ENCODE results near the gene TIMM13.
A peak's percentile ranks its signal among the peaks of the same experiment; 100 is the strongest.
"Not testable (repeated sequence)": the region's sequence is repeated elsewhere in the genome, so short reads cannot be mapped to it uniquely, and the experiment has no call there.

Gene TIMM13

DNA sequence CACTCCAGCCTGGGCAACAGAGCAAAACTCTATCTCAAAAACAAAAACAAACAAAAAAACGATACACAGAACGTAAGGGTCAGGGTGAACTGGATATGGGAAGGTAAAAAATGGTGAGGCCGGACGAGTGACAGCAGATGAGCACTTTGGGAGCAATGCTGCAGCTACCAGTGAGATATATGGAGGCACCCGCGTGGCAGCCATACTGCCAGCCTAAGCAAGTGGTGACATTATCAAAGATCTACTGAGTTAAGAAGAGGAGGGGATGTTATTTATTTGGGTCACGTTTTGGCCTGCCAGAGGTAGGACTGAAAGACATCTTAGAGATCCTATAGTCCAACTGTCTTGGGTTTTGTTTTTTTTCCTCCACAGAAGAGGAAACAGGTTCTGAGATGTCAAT is 14.2 kb downstream of the TIMM13 start:
- DNase-seq, result no peak

DNA sequence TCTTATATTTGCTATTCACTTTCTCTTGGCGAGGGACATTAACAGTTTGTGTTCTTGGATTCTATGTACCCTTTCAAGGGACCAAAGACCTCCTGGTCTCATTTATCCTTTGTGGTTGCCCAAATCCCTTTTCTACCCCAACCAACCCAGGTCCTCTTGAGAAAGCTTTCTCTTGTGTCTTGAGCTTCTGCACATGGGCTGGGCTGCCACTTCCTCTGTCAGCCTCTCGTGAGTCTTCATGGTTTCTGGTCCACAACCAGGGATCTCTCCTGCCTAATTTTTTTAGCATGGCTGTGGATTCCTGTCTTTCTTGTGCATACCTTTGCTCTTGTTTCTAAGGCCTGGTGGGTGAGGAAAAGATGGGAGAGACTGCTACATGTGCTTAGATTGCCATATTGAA is 14.9 kb downstream of the TIMM13 start:
- no peak for DNase-seq

DNA sequence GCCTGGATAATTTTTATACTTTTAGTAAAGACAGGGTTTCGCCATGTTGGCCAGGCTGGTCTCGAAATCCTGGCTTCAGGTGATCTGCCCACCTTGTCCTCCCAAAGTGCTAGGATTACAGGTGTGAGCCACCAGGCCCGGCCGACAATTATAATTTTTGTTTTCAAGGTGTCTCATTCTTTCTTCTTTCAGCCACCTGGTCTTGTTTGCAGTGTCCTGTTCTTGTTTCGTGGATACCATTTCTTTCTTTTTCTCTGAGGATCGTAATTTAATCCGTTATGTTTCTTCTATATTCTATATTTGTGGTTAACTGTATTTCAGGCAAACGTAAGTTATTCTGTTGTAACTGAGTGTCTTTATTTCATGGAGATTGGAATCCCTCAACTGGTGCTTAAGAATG is 15.7 kb downstream of the TIMM13 start:
- no peak for DNase-seq

DNA sequence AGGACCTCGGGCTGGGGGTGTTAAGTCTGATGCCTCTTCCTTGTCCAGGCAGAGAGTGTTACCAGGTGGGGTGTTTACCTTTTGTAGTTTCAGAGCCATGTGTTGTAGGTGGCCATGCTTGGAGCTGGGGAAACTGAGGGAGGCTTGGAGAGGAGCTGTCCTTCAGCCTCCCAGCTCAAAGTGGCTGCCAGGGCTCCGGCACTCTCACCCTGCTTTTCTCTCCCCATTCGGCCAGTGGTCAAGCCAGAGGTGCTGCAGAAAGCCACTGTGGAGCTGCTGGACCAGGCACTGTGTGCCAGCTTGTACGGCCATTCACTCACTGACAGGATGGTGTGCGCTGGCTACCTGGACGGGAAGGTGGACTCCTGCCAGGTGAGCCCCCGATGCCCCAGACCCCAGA is 17.4 kb downstream of the TIMM13 start:
- DNase-seq, result no peak

DNA sequence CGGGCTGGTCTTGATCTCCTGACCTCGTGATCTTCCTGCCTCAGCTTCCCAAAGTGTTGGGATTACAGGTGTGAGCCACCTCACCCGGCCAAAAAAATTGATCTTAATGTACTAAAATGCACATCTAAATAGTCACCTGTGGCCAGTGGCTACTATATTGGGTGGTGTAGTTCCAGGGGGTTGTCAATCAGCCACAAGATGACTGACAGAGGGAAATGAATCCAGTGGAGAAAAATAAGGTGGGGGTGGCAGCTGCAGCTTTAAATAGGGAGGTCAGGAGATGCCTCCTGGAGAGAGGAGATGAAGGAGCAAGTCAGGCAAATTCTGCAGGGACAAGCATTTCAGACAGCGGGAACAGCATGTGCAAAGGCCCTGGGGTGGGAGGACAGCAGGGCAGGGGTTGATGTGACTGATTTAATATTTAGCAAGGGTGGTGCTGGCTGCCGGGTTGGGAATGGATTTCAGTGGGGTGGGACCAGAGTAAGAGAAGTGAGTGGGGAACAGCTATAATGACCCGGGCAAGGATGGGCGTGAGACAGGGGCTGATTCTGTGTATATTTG is 18.0 kb downstream of the TIMM13 start:
- no peak for DNase-seq

DNA sequence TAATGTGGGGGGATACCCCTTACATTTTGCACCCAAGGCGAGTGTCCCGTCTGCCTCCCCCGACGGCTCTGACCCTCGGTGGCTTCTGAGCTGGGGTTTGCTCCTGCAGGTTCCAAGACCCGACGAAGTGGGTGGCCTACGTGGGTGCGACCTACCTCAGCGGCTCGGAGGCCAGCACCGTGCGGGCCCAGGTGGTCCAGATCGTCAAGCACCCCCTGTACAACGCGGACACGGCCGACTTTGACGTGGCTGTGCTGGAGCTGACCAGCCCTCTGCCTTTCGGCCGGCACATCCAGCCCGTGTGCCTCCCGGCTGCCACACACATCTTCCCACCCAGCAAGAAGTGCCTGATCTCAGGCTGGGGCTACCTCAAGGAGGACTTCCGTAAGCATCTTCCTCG is 19.1 kb downstream of the TIMM13 start:
- DNase-seq, result no peak

DNA sequence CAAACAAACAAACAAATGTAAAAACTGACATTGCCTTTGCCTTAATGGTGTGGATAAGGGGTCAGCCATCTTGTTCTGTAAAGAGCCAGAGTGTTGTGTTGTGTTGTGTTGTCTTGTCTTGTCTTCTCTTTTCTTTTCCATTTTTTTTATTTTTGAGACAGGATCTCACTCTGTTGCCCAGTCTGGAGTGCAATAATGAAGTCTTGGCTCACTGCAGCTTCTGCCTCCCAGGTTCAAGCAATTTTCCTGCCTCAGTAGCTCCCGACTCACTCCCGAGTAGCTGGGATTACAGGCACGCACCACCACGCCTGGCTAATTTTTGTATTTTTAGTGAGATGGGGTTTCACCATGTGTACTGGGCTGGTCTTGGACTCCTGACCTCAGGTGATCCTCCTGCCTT is 27.8 kb downstream of the TIMM13 start:
- DNase-seq, result no peak

DNA sequence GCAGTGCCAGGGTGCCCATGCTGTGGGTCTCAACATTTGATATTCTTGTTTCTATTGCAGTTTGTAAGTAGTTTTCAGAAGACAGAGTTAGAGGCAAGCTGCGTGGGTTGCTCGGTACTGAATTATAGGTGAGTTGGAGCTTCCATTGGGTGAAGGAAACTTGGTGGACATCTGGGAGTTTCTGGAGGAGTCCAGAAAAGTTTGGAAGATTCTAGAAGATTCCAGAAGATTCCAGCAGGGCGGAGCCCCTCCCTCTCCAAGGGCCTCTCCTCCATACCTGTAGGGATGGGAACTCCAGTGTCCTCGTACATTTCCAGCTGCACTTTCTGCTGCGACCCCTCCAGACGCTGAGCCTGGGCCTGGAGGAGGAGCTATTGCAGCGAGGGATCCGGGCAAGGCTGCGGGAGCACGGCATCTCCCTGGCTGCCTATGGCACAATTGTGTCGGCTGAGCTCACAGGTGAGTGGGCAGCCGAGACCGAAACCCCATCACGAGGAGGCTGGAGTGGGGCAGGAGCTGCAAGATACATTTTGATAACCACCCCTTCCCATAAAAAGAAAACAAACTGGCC is 28.6 kb downstream of the TIMM13 start:
- DNase-seq, result no peak

DNA sequence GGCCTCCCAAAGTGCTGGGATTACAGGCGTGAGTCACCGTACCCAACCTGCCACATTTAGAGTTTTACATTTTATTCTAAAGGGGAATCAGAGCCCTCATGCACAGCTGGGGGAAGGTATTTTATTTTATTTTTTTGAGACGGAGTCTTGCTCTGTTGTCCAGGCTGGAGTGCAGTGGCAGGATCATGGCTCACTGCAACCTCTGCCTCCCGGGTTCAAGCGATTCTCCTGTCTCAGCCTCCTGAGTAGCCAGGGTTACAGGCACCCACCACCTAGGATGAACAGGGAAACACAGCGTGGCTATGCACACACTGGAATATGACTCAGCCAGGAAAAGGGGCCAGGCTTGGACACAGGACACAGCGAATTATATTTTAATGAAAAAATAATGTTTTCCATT is 30.2 kb downstream of the TIMM13 start:
- DNase-seq, result not testable (repeated sequence)

DNA sequence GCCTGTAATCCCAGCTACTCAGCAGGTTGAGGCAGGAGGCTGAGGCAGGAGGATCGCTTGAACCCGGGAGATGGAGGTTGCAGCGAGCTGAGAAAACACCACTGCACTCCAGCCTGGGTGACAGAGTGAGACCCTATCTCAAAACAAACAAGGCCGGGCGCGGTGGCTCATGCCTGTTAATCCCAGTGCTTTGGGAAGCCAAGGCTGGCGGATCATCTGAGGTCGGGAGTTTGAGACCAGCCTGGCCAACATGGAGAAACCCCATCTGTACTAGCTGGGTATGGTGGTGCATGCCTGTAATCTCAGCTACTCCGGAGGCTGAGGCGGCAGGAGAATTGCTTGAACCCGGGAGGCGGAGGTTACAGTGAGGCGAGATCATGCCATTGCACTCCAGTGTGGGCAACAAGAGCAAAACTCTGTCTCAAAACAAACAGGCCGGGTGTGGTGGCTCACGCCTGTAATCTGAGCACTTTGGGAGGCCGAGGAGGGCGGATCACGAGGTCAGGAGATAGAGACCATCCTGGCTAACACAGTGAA is 32.0 kb downstream of the TIMM13 start:
- not testable (repeated sequence) for DNase-seq

DNA sequence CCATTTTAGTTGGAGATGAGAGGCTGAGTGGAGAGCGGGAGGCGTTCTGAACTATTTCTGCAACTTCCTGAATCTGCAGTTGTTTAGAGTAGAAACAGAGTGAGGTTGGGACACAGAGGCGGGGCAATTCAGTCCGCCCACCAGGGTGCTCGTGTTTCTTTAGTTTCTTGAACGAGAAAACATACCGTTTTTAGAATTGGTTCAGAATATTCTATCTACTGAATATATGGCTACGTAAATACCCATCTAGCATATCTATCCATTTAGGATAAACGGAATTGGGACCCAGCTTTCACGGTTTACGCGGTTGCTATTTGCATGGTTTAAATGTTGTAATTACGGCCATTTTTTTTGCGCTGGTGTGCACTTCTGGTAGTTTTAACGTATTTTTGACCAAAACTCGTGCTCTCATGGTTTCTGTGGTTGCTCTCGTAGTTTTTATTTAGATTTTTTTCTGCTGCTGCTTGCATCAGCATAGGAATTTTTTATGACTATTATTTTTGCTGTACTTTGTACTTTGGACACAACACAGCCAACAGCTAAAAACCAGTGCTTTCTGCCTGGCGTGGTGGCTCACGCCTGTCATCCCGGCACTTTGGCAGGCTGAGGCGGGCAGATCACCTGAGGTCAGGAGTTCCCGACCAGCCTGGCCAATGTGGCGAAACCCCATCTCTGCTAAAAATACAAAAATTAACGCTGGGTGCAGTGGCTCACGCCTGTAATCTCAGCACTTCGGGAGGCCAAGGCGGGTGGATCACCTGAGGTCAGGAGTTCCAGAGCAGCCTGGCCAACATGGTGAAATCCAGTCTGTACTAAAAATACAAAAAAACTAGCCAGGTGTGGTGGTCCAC is 32.7 kb downstream of the TIMM13 start:
- peak; percentile 51 for DNase-seq

DNA sequence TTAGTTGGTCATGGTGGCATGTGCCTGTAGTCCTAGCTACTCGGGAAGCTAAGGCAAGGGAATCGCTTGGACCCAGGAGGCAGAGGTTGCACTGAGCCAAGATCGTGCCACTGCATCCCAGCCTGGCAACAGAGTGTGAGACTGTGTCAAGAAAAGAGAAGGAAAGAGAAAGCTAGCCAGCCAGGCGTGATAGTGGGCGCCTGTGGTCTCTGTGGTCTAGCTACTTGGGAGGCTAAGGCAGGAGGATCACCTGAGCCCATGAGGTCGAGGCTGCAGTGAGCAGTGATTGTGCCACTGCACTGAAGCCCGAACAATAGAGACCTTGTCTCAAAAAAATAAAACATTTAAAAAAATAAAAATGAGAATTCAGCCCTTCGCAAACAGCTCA is 33.3 kb downstream of the TIMM13 start:
- no peak for DNase-seq

DNA sequence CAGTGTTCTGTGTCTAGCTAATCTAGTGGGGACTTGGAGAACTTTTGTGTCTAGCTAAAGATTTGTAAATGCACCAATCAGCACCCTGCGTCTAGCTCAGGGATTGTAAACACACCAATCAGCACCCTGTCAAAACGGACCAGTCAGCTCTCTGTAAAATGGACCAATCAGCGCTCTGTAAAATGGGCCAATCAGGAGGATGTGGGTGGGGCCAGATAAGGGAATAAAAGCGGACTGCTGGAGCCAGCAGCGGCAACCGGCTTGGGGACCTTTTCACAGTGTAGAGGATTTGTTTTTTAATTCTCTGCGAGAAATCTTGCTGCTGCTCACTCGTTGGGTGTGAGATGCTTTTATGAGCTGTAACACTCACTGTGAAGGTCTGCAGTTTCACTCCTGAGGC is 34.5 kb downstream of the TIMM13 start:
- DNase-seq, result not testable (repeated sequence)

DNA sequence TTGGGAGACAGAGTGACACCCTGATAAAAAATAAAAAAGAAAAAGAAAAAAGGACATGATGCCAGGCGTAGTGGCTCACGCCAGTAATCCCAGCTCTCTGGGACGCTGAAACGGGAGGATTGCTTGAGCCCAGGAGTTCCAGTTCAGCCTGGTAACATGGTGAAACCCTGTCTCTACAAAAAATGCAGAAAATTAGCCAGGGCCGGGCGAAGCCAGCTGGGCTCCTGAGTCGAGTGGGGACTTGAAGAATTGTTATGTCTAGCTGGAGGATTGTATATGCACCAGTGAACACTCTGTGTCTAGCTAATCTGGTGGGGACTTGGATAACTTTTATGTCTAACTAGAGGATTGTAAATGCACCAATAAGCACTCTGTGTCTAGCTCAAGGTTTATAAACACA is 35.0 kb downstream of the TIMM13 start:
- DNase-seq, result no peak

DNA sequence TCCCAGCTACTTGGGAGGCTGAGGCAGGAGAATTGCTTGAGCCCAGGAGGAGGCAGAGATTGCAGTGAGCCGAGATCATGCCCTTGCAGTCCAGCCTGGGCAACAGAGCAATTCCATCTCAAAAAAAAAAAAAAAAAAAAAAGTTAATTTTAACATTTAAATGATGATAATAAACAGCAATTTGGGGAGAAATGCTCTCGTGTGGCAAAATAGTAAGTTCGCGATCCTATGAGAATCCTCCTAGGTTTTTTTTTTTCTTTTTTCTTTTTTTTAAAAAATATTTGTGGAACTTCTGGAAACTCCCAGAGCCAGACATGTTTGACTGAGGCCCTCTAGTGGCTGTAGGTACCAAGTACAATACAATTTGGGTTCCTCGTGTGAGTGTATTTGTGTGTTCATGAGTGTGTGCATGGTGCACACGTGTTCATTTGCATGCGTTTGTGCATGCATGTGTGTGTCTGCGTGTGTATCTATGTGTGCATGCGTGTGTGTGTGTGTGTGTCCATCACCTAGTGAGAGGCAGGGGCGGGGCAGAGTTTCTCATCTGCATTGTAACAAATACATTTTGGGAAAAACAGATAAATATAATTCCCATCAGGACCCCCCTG is 36.2 kb downstream of the TIMM13 start:
- DNase-seq, result peak; percentile 46

DNA sequence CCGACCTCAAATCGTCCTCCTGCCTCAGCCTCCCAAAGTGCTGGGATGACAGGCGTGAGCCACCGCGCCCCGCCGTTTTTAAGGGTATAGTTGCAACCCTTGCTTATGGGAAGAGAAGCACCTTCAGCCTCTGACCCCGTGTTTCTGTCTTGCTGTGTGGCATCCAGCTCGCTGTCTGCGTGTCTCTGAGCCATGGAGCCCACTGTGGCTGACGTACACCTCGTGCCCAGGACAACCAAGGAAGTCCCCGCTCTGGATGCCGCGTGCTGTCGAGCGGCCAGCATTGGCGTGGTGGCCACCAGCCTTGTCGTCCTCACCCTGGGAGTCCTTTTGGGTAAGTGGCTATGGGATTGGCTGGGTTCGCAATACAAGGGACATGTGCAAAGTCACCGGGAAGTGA is 37.8 kb downstream of the TIMM13 start:
- no peak for DNase-seq

DNA sequence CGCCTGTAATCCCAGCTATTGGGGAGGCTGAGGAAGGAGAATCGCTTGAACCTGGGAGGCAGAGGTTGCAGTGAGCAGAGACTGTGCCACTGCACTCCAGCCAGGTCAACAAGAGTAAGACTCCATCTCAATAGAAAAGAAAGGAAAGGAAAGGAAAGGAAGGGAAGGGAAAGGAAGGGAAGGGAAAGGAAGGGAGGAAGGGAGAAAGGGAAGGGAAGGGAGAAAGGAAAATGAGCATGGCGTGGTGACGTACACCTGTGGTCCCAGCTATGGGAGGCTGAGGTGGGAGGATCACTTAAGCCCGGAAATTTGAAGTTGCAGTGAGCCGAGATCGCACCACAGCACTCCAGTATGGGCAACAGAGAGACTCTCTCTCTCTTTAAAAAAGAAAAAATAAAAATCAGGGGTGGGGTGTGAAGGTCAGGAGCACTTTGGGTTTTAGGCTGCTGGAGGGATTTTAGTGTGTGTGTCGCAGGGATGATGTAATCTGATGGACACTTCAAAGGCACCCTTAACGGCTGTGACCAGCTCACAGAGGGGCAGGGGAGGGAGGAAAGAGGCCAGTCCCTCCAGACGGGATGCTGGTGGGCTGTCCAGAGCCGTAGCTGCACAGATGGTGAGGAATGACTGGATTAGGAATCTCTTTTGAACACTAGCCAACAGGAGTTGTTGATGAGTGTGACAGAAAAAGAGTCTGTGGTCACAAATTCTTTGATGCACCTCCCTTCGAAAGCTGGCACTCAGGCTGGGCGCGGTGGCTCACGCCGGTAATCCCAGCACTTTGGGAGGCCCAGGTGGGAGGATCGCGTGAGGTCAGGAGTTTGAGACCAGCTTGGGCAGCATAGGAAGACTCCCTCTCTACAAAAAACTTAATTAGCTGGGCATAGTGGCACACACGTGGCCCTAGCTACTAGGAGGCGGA is 39.8 kb downstream of the TIMM13 start:
- no peak for DNase-seq

DNA sequence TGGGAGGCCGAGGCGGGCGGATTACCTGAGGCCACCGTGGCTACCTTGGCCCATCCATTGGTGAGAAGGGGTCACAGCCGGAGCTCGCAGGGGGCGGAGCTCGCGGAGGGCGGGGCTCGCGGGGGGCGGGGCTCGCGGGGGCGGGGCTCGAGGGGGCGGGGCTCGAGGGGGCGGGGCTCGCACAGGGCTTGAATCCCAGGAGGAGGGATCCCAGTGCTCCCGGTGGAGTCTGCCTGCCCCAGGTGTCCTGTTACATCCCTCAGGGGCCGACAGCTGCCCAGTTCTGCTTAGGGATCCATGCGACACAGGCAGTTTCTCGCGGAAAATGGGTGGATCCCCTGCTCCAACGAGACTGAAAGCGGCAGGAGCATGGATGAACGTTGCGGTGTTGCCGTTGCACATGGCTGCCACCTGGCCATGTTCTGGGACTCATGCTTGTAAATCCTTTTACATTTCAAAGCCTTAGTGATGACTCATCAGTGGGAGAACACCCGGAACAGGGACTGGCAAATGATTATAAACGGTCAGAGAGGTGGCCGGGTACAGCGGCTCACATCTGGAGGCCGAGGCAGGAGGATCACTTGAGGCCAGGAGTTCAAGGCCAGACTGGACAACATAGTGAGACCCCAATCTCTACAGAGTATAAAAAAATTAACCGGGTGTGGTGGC is 42.2 kb downstream of the TIMM13 start:
- peak; percentile 25 for DNase-seq

DNA sequence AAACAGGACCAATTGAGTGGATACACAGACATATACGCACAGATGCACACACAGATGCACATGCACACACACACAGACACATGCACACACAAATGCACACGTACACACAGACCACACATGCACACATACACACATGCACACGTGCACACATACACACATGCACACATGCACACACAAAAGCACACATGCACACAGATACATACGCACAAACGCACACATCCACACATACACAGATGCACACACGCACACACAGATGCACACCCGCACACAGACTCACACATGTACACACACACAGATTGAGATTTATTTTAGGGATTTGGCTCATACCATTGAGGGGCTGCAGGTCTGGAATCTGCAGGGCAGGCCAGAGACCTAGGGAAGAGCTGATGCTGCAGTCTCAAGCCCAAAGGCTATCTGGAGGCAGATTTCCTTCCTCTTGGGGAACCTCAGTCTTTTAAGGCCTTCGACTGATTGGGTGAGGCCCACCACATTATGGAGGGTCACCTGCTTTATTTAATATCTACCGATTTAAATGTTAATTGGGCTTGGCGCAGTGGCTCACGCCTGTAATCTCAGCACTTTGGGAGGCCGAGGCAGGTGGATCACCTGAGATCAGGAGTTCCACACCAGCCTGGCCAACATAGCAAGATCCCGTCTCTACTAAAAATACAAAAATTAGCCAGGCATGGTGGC is 44.7 kb downstream of the TIMM13 start:
- DNase-seq, result no peak

DNA sequence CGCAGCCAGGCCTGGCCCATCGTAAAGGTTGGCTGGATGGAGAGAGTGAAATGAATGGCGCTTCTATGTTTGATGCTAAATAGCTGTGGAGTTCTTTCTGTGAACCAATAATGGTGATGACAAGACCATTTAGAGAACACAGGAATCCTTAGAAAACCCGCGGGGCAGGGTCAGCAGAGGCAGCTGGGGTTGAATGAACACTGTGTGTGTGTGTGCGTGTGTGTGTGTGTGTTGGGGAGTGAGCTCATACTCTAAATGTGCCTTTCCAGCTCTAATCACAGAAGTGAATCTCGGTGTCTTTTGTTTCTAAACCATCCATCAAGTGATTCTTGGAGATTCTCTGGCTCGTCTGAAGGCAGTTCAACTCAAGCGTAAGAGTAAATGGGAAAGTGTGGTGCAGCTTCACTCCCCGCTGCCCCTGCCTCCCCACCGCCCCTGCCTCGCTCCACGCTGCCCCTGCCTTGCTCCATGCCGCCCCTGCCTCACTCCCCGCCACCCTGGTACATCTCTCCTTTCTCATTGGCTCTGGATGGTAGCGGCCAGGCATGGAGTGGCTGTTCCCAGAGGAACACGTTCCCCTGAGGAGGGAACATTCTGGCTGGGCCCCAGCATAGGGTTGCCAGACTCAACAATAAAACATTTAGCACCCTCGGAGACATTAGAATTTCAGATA is 46.1 kb downstream of the TIMM13 start:
- no peak for DNase-seq

DNA sequence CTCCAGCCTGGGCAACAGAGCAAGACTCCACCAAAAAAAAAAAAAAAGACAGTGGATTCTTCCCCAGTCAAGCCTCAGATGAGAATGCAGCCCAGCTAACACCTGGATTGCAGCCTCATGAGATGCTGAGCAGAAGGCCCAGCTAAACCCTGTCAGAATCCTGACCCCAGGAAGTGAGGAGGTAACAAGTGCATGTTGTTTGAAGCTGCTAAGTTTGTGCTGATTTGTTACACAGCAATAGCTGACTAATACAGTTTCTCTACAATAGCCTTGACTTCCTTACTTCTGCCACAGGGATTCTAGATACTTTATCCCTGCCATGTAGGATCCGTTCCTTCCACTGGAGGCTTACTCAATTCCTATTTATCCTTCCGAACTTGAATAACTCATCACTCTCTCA is 46.8 kb downstream of the TIMM13 start:
- no peak for DNase-seq
